Stimulated activated CD8-positive, alpha-beta memory T cell treated with anti-CD3 and anti-CD28 coated beads, Interleukin-15, amount 100 ng/mL, for 1 hour (primary cell): ENCODE data around the gene NPHS1.

Experiments
- DNase-seq: peaks from one replicate; pipeline ENCODE4 v3.0.0-alpha.2; 2020; ENCODE audit warnings: low read depth

Gene NPHS1

DNA sequence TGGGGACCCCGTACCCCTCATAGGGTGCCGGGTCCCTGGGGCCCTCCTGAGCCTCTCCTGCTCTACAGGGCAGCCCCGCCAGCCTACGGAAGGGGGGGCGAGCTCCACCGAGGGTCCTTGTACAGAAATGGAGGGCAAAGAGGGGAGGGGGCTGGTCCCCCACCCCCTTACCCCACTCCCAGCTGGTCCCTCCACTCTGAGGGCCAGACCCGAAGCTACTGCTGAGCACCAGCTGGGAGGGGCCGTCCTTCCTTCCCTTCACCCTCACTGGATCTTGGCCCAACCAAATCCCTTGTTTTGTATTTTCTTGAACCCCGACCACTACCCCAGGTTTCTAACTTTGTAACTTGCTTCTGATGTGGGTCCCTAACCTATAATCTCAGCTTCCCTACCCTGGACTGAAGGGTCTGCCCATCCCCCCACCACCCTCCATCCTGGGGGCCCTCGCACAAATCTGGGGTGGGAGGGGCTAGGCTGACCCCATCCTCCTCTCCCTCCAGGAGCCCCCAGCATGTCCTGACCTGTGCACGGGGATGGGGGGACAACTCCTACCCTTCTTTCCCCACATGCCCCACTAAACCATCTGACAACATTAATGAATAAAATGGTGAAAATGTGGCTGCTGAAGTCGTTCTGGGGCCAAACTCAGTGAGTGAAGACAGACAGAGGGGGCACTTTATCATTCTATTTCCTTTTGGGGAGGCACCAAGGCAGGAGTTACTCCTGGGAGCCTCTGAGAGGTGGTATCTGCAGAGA lies 63.9 kb downstream of the NPHS1 start:
- DNase-seq: no peak

- DNase-seq: no peak
These were observed 65.0 kb downstream of the NPHS1 start for GRCh38 chr19:35787227-35787799.

DNA sequence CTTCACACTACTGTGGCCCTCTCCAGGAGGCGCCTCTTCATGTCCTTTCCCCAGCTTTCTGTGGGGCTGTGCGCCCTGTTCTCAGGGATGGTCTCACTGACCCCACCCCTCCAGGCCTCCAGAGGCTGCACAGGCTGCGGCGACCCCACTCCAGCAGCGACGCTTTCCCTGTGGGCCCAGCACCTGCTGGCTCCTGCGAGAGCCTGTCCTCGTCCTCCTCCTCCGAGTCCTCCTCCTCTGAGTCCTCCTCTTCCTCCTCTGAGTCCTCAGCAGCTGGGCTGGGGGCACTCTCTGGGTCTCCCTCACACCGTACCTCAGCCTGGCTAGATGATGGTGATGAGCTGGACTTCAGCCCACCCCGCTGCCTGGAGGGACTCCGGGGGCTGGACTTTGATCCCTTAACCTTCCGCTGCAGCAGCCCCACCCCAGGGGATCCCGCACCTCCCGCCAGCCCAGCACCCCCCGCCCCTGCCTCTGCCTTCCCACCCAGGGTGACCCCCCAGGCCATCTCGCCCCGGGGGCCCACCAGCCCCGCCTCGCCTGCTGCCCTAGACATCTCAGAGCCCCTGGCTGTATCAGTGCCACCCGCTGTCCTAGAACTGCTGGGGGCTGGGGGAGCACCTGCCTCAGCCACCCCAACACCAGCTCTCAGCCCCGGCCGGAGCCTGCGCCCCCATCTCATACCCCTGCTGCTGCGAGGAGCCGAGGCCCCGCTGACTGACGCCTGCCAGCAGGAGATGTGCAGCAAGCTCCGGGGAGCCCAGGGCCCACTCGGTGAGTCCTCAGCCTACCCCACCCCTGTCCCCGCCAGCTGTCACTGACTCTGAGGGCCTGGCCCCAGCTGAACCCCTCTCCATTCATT lies 65.8 kb downstream of the NPHS1 start:
- no peak for DNase-seq

- no peak for DNase-seq
These were observed 67.0 kb downstream of the NPHS1 start for GRCh38 chr19:35785339-35785627.

DNA sequence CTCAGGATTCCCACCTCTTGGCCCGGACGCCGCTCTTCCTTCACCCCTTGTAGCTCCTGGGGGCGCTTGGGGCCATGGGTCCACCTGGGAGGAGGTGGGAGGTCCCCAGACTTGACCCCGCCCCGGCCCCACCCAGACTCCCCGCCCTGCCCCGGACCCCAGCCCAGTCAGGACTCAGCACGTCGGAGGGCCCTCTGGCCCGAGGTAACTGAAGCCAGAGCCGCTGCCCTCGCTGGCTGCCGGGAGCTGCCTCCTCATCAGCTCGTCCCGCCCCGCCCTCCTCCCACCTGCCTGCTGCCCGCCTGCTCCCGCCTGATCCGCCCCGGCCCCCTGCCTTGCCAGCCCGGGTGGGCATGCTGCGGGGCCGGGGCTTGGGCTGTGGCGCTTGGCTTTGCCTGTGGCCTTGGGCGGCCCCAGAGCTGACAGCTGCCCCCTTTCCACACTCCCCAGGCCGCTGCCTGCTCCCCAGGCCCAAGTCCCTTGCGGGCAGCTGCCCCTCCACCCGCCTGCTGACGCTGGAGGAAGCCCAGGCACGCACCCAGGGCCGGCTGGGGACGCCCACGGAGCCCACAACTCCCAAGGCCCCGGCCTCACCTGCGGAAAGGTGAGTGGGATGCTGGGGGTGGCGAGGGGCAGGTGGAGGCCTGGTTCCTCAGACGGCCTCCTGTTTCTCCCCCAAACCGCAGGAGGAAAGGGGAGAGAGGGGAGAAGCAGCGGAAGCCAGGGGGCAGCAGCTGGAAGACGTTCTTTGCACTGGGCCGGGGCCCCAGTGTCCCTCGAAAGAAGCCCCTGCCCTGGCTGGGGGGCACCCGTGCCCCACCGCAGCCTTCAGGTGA lies 67.6 kb downstream of the NPHS1 start:
- DNase-seq: no peak

DNA sequence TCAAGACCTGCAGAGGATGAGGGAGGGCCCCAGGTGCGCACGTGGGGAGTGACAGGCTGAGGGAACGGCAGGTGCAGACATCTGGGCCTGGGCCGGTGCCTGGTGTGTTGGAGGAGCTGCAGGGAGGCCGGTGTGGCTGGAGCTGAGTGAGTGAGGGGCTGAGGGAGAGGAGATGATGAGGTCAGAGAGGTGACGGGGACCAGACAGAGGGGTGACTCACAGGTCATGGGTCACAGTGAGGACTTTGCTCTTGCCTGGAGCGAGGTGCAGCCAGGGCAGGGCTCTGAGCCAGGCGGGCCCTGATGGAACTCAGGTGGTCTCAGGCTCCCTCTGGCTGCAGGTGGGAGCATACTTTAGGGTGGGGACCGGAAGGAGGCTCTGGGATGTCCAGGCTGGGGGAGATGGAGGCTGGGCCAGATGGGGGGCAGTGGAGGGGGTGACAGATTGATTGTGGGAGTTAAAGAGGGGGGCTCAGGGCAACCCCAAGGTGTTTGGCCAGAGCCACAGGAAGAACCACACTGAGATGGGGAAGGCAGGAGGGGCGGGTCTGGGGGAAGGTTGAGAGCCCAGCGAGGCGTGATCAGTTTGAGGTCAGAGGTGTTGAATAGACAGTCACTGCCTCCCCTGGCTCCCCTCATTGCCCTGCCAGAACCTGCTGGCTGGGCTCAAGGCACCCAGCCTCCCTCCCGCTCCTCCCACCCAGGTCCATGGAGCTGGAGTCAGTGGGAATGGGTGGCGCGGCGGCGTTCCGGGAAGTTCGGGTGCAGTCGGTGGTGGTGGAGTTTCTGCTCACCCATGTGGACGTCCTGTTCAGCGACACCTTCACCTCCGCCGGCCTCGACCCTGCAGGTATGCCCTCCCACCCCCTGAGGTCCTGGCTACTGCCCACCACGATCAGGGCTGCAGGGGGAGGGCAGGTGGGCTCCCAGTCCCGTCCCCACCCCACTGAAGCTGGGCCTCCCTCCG lies 68.6 kb downstream of the NPHS1 start:
- DNase-seq: no peak

GRCh38 chr19:35782589-35782988 lies 69.7 kb downstream of the NPHS1 start:
- DNase-seq: no peak

DNA sequence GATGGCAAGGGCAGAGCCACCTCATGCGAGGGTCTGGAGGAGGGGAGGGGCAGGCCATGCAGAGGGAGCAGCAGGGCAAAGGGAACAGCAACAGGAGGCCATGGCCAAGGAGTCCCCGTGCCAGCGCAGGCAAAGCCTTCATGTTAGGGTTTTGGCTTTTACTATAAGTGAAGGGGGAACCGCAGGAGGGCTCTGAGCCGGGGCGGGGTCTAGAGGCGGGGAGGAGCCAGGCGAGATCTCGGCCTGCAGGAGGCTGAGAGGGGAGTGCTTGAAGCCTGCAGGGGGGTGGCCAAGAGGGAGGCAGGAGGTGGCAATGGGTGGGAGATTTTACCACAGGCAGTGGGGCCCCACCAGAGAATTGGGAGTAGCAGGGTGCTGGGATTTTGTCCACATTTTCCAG lies 70.7 kb downstream of the NPHS1 start:
- DNase-seq: no peak

DNA sequence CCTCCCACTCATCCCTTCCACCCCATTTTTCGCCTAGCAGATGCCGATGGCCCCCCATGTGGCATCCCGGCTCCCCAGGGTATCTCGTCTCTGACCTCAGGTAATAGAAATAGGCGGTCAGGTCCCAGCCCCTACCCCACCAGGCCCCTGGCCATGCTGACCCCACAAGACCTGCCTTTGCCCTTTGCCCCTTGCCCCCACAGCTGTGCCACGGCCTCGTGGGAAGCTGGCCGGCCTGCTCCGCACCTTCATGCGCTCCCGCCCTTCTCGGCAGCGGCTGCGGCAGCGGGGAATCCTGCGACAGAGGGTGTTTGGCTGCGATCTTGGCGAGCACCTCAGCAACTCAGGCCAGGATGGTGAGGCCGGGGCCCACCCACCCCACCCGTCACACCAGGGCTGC lies 71.6 kb downstream of the NPHS1 start:
- DNase-seq: no peak

- no peak for DNase-seq
These were observed 72.2 kb downstream of the NPHS1 start for GRCh38 chr19:35780058-35780457.

DNA sequence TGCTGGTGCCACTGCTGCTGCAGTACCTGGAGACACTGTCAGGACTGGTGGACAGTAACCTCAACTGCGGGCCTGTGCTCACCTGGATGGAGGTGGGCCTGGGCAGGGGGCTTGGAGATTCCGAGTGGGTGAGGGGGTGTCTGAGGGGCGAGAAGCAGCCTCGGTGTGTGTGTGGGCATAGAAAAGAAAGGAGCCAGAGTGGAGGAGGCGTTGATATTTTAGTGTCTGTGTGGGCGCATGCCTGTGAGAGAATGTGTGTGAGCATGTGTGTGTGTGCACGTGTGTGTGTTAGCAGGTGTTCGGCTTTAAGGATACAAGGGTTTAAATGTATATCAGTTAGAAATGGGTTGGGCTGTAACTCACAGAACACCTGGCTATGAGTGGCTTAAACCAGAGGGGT lies 73.3 kb downstream of the NPHS1 start:
- no peak for DNase-seq

DNA sequence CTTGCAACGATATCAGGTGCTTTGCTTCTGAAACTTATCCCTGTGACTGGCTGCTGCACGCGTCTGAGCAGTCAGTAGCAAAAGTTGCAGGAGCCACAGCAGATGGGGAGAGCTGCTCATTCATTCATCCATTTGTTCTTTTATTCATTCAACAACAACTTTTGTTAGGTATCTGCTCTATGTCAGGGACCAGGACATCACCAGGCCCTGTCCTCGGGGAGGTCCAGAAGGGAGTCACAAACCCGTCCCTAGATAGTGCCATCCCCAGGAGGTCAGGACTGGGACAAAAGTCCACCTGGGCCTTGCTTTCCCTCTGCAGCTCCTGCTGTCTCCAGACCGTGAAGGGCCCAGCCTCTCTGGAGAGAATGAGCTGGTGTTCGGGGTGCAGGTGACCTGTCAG lies 74.3 kb downstream of the NPHS1 start:
- no peak for DNase-seq

DNA sequence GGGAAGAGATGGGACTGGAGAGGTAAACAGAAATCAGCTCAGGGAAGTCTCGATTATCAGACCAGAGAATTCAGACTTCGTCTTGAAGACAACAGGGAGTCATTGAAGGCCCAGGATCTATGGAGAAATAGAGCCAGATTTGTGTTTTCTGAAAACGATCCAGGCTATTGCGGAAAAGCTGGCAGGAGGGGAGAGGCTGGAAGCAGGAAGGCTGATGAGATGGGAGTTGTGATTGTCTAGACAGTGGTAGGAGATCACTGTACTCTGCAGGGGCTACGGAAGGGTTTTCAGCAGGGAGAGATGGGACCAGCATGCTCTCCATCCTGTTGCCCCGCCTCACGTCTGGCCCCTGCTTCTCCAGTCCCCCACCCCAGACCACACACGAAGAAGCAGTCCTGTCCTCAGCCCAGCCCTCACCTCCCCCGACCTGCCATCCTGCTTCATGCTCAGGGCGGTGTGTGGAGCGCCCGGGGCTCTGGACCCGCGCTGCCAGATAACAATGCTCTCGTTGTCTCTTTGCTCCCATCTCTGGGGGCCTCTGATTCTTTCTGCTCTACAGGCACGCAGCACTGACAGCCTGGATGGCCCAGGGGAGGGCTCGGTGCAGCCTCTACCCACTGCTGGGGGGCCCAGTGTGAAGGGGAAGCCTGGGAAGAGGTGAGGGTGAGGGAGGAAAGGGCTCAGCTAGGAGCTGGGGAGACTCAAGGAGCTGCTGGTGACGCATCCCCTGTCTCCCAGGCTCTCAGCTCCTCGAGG lies 75.0 kb downstream of the NPHS1 start:
- no peak for DNase-seq

DNA sequence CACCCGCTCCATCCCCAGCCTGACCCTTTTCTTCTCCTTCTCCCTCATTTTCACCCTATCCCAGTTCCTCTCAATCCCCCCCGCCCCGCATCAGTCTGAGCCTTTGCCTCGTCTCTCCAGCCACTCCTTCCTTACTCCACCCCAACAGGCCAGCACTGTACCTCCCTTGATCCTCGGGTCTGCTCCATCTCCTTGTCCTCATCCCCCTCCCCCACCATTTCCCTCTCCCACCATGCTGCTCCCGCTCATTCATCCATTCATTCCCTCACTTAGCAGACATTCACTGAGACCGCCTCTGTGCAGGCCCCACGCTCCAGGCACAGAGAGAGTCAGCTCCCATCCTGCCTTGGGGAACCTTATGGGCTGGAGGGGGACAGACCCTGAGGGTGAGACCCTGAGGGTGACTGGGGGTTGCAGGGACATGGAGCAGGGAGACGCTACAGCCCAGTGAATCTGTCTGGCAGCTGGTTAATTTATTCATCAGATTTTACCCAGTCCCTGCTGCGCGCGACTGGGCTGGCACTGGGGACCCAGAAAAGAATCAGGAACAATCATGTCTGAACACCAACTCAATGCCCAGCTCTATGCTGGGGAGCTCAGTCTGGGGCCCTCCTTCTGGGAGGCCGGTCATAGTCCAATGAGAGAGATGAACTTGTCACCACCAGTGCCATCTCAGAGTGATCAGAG lies 76.1 kb downstream of the NPHS1 start:
- DNase-seq: no peak
